Activated CD8-positive, alpha-beta memory T cell treated with anti-CD3 and anti-CD28 coated beads, Interleukin-2, amount 50 U/mL, for 48 hours (primary cell): ENCODE data around the gene UNKL.
"Not testable (repeated sequence)": the region's sequence is repeated elsewhere in the genome, so short reads cannot be mapped to it uniquely, and the experiment has no call there.

ENCODE experiments used
- DNase-seq: peaks from one replicate; pipeline ENCODE4 v3.0.0-alpha.2; 2020

UNKL gene

GRCh38 chr16:1445518-1446203 is 31.2 kb upstream of the UNKL start:
- DNase-seq: no peak

DNA sequence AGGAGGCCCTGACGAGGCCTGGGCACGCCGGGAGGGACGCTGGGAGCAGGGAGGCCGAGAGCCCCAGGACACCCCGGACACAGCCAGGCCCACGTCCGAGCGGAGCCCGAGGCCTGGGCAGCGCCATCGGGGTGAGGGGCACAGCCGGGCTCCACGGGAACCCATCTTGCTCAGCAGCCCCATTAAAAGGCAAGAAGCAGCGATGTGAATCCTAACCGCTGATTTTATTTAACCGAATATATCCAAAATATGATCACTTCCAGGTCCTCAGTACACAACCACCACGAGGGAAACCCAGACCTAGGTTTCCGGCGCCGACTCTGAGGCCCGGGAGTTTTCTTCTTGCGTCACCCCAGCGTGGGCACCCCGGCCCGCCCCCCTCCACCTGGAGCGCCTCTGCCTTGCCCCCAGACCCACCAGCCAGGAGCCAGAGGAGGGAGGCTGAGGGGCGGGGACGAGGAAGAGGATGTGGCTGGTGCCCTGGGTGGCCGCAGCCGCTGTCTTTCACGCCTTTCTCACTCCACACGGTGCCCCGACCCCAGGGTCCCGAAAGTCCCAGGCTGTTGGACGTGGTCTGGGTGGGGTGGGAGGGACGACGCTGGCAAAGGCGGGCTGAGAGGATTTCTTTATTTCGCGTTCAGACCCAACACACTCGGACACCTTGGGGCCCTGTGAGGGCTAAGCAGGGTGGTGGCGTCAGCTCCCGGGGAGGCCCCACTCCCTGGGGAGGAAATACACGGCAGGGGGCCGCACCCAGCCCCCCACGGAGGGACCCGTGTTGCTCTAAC is 30.4 kb upstream of the UNKL start:
- DNase-seq: no peak

GRCh38 chr16:1443980-1444729 is 29.7 kb upstream of the UNKL start, which contains the start of gene CCDC154:
Gene CCDC154 (minus strand): TSS chr16:1444556. CDS start chr16:1444322, 234 bp downstream.
- DNase-seq: no peak

- no peak for DNase-seq
Observed at GRCh38 chr16:1443403-1443973, 29.0 kb upstream of the UNKL start.

GRCh38 chr16:1442697-1443096 is 28.2 kb upstream of the UNKL start:
- no peak for DNase-seq

DNA sequence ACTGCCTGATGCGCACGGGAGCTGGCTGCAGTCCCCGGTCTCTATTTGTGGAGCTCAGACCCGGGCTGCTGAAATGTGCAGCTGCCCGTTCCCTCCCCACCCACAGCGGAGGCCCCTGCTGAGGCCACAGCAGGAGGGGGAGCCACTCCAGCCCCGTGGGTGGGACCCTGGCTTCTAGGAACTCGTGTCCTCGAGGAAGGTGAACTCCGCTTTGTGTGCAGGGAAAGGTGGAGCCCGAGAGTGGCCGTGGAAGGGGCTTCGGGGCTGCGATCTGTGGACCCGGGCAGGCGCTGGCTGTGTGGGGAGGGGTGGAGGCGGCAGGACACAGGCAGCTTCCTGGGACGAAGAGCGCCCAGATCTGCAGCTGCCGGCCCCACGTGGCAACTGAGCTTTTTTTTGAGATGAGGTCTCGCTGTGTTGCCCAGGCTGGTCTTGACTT is 26.9 kb upstream of the UNKL start:
- DNase-seq: no peak

DNA sequence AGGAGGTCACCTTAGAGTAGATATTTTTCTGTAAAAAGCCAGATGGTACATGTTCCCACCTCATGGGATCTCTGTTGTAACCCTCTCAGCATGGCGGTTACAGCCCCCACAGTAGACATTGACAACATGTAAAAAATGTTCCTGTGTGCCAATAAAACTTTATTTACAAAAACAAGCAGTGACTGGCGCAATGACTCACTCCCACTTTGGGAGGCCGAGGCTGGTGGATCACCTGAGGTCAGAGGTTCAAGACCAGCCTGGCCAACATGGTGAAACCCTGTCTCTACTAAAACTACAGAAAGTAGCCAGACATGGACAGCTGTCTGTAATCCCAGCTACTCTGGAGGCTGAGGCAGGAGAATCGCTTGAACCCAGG is 25.2 kb upstream of the UNKL start:
- DNase-seq: not testable (repeated sequence)

DNA sequence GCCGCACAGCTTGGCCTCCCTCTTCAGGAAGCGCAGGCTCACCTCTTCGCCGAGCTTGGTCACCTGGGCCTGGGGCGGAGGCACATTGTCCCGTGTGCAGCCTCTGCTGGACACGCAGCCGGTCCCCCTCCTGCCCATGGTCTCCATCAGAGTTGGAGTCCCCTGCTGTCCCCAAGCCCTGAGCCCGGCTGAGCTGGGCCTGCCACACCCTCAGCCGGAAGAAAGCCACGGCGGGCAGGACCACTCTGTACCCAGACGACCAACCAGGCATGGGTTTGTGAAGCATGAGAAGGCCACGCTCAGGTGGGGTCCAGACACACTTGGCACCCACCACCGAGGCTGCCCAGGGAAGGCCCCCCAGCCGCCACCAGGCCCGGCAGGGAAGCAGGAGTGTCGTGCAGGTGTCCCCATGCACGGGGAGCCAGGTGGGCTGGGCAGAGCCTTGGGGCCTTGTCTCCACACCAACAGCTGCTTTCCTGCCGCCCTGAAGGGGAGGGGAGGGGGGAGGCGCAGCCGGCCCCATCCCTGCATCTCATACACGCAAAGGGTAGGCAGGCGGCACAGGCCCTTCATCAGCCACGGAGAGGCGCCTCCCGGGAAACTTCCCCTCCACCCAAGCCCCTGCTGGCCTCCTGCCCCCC is 24.7 kb upstream of the UNKL start:
- DNase-seq: no peak

DNA sequence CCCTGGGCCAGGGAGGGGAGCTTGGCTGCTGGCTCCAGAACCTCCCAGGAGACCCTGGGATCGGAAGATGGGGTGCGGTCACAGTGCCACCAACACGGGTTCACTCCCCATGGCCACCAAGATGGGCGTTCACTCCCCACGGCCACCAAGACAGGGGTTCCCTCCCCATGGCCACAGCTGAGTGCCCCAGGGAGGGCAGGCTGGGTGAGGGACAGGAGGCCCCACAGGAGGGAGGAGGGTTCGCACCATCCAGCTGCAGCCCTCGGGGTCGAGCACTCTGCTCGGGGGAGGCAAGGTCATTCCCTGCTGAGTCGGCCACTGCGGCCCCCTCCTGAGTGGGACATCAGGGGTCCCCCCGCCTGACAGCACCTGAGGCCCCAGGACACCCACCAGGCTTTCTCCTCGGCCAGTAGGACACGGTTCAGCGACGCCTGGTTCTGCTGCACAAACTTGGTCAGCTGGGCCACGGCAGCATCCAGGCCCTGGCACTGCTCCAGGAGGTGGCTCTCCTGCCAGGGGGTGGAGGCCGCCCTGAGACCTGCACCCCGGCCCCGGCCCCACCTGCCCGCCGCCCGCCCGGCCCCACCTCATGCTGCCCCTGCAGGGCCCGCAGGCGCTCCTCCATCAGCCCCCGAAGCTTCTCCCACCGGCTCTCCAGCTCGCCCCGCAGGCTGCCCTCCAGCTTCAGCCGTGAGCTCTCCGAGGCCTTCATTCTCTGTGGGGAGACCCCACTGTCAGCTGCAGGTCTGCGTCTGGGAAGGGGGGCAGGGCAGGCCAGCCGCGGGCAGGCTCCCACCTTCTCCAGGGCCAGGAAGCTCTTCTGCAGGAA is 23.9 kb upstream of the UNKL start:
- no peak for DNase-seq

GRCh38 chr16:1437606-1438005 is 23.1 kb upstream of the UNKL start:
- no peak for DNase-seq

- DNase-seq: no peak
Observed at GRCh38 chr16:1436731-1437355, 22.3 kb upstream of the UNKL start.

DNA sequence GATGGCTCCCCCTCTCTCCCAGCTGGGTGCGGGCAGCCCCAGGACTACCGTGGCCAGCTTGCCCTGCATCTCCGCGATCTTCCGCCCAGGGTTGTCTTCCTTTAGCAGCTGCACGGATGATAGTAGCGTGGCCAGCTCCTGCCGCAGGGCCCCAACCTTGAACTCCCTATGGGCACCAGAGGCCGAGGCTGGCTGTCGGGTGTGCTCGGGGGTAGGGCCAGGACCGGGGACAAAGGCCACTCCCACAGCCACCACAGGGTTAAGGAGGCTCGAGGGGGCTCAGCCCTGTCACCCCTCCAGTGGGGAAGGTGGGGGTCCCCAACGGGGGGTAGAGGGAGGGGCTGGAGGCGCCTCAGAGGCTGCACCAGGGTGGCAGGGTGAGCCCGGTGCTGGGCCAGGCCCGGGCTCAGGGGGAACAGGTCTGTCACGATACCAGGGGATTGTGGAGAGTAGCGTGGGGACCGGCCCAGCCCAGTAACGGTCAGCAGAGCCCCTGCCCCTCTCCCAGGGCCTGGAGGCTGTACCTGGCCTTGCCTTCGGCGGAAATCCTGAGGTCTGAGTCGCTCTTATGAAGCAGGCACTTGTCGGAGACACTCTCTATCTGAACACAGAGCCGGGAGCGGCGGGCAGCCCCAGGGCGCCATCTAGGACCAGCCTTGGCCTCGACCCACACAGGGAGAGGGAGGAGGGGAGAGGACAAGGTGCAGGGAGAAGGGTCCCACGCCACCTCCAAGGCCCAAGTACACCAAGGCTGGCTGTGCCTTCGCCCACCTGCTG is 21.6 kb upstream of the UNKL start:
- no peak for DNase-seq

DNA sequence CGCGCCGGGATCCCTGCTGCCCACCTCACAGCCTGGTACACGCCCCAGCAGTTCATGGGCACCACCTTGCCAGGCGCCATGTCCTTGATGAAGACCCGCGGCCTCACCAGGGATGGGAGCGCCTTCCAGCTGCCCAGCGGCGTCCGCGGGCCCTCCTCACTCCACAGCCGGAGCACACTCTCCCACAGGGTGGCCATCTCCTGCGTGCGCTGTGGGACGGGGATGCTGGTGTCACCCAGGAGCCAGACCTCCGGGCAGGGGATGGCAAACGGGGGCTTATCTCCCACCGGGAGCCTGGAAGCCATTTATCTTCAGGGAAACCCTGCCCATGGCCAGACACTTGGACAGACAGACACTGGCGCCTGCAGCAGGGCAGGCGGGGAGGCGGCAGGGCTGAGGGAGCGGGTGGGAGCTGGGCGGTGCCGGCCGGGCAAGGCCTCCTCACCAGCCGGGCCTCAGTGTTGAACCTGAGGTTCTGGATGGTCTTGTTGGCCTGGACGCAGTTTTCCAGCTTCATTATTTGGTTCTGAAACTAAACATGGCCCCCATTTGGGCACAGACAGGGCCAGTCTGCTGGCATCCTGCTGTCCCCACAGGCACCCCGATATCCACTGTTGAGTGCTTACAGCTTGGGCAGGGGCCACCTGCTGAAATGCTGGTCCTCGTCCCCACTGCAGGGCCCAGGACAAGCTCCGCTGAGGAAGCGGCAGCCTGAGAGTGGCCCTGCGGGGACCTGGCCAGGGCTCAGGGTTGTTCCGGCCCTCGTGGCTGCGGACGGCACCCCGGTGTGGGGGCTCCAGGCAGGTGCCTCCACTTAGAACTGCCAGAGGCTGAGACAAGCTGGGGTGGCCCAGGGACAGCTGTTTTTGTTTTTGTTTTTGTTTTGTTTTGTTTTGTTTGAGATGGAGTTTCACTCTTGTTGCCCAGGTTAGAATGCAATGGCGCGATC is 20.4 kb upstream of the UNKL start:
- no peak for DNase-seq

- no peak for DNase-seq
Observed at GRCh38 chr16:1433756-1434155, 19.3 kb upstream of the UNKL start.

DNA sequence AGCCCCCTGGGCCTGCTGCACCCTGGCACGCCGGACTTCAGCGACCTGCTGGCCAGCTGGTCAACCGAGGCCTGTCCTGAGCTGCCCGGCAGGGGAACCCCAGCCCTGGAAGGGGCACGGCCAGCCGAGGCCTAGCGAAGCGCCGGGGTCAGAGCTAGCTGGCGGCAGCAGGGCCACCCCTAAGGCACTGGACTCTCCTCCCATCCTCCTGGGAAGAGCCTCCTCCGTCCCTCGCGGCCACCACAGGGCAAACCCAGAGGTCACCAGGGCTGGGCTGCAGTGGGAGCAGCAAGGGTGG is 18.7 kb upstream of the UNKL start:
- DNase-seq: no peak

GRCh38 chr16:1432388-1433262 is 18.1 kb upstream of the UNKL start:
- DNase-seq: no peak

- no peak for DNase-seq
Observed at GRCh38 chr16:1431497-1432270, 17.2 kb upstream of the UNKL start.
